ENCODE results near the gene ANGPTL8. TPM values are rescaled to one million over a fixed set of nuclear protein-coding genes. Genes with fewer than 3 reads are reported as not detected.

The ANGPTL8 gene
- total and polyA plus RNA-seq, 10 donors: 0.30 TPM; not detected in 9

GRCh38 chr19:11286312-11286974 lies 47.0 kb downstream of the ANGPTL8 start:
- Histone ChIP-seq H3K27ac (peak overlapping the region in 6 of 8 donors; percentile 32 to 65 (median 44)), H3K36me3 (no peaks in the 10 kb centered on the region), H3K4me3 (no peak overlapping the region), H3K9me3 (no peaks in the 10 kb centered on the region), H3K4me1 (peaks cover 0 to 11% (median 3%) of the 10 kb centered on the region in 6 donors), H3K27me3 (replicated peaks in 1 of 7) (peaks cover 0 to 66% (median 0%) of the 10 kb centered on the region in 7 donors)
- 44 to 62% (median 48%) methylated on average over 6 of the region's 6 CpGs for WGBS, 5 donors
- intact Hi-C loops (cut with DNase I; ENCODE audit: low total_unique reads): no loop called here
- TF ChIP-seq POLR2AphosphoS5 (IDR thresholded peaks at IDR 0.05): no peak
- no peak for TF ChIP-seq POLR2A (IDR thresholded peaks at IDR 0.05)
- peak in 5 of 11 experiments; percentile 25 to 40 (median 33) for TF ChIP-seq CTCF (IDR thresholded peaks at IDR 0.05 in 8 of 11, conservative IDR thresholded peaks at IDR 0.05 in 3 of 11)
- DNase-seq: no peak

DNA sequence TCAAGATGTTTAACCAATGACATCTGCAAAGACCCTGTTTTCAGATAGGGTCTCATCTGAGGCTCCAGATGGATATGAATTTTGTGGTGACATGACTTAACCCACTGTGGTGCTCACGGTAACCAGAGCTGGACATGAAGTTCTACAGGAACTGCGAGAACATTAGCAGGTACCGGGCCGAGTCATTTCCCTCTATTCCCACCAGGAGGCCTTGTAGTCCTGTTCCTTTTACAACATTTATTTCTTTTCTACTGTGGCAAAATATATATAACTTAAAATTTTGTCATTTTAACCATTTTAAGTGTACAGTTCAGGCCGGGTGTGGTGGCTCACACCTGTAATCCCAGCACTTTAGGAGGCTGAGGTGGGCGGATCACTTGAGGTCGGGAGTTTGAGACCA lies 48.9 kb downstream of the ANGPTL8 start:
- WGBS, 5 donors: 54 to 78% (median 63%) methylated on average over 6 to 7 of the region's 7 CpGs
- intact Hi-C loops (cut with DNase I; ENCODE audit: low total_unique reads): no loop called here
- no peak for DNase-seq
- Histone ChIP-seq H3K27ac (no peak overlapping the region), H3K4me1 (peaks cover 0 to 28% (median 6%) of the 10 kb centered on the region in 6 donors), H3K4me3 (no peak overlapping the region), H3K36me3 (no peaks in the 10 kb centered on the region), H3K9me3 (no peaks in the 10 kb centered on the region), H3K27me3 (replicated peaks in 1 of 7) (peaks cover 0 to 62% (median 0%) of the 10 kb centered on the region in 7 donors)
- TF ChIP-seq CTCF (IDR thresholded peaks at IDR 0.05 in 8 of 11, conservative IDR thresholded peaks at IDR 0.05 in 3 of 11) (peak in 6 of 11 experiments; percentile 23 to 50 (median 43)), POLR2A (IDR thresholded peaks at IDR 0.05) (no peak)

DNA sequence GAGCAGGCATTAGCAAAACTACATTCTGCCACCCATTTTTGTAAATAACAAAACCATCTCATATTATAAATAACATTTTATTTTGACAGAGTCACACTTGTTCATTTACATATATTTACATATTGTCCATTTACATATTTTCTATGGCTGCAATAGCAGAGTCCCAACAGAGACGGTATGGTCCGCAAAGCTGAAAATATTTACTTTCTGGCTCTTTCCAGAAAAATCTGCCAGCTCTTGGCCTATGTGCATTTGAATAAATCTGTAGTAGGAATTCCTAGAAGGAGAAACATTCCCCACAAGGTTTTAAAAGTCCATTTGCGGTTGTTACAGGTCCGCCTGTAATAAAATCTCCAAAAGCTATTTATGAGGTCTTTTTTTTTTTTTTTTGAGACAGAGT lies 50.8 kb downstream of the ANGPTL8 start:
- no peak overlapping the region for H3K27ac ChIP-seq
- H3K4me3 ChIP-seq: no peak overlapping the region
- H3K9me3 ChIP-seq: no peaks in the 10 kb centered on the region
- peaks cover 0 to 47% (median 19%) of the 10 kb centered on the region in 6 donors for H3K4me1 ChIP-seq
- intact Hi-C loops (cut with DNase I; ENCODE audit: low total_unique reads): no loop called here
- no peak for TF ChIP-seq POLR2AphosphoS5 (IDR thresholded peaks at IDR 0.05)
- TF ChIP-seq CTCF (IDR thresholded peaks at IDR 0.05 in 8 of 11, conservative IDR thresholded peaks at IDR 0.05 in 3 of 11): no peak
- TF ChIP-seq POLR2A (IDR thresholded peaks at IDR 0.05): no peak
- H3K27me3 ChIP-seq (replicated peaks in 1 of 7): peaks cover 0 to 49% (median 0%) of the 10 kb centered on the region in 7 donors
- no peaks in the 10 kb centered on the region for H3K36me3 ChIP-seq
- DNase-seq: no peak
- WGBS, 5 donors: 71 to 96% (median 93%) methylated on average over 4 of the region's 4 CpGs

GRCh38 chr19:11291415-11291814 lies 52.0 kb downstream of the ANGPTL8 start:
- intact Hi-C loops (cut with DNase I; ENCODE audit: low total_unique reads): no loop called here
- H3K4me3 ChIP-seq: no peak overlapping the region
- TF ChIP-seq POLR2A (IDR thresholded peaks at IDR 0.05): no peak
- no peak for TF ChIP-seq CTCF (IDR thresholded peaks at IDR 0.05 in 8 of 11, conservative IDR thresholded peaks at IDR 0.05 in 3 of 11)
- TF ChIP-seq POLR2AphosphoS5 (IDR thresholded peaks at IDR 0.05): no peak
- DNase-seq: no peak
- 92 to 93% (median 93%) methylated on average over 7 of the region's 7 CpGs for WGBS, 5 donors
- no peaks in the 10 kb centered on the region for H3K9me3 ChIP-seq
- no peaks in the 10 kb centered on the region for H3K36me3 ChIP-seq
- H3K27ac ChIP-seq: no peak overlapping the region
- peaks cover 0 to 55% (median 23%) of the 10 kb centered on the region in 6 donors for H3K4me1 ChIP-seq
- peaks cover 0 to 44% (median 0%) of the 10 kb centered on the region in 7 donors for H3K27me3 ChIP-seq (replicated peaks in 1 of 7)
